Neural cell (in vitro differentiated cells): ENCODE data around the gene HSBP1L1.

ENCODE experiments used
- CTCF ChIP-seq: fragments of 450-650 bp; IDR thresholded peaks from 2 replicates; pipeline ENCODE4 v1.5.1; 2014; ENCODE audit warnings: antibody characterized with exemption, mild to moderate bottlenecking, moderate library complexity; ENCODE audit not compliant: poor library complexity, severe bottlenecking
- EP300 ChIP-seq: fragments of 450-650 bp; conservative IDR thresholded peaks from 2 replicates; pipeline ENCODE4 v1.6.1; 2014; ENCODE audit warnings: antibody characterized with exemption, mild to moderate bottlenecking, moderate library complexity; ENCODE audit not compliant: poor library complexity, severe bottlenecking
- EZH2 ChIP-seq: fragments of 200-600, 300-800 bp; shearing (Covaris generic), sonication (generic); IDR thresholded peaks from 2 replicates; pipeline ENCODE4 v1.6.1; 2014; ENCODE audit warnings: antibody characterized with exemption, low read length, borderline replicate concordance, mild to moderate bottlenecking; ENCODE audit not compliant: insufficient read depth, poor library complexity, severe bottlenecking
- MXI1 ChIP-seq: fragments of 450-650 bp; conservative IDR thresholded peaks from 2 replicates; pipeline ENCODE4 v1.6.1; 2014; ENCODE audit warnings: antibody characterized with exemption, mild to moderate bottlenecking; ENCODE audit not compliant: poor library complexity, severe bottlenecking
- RAD21 ChIP-seq: fragments of 450-650 bp; conservative IDR thresholded peaks from 2 replicates; pipeline ENCODE4 v1.6.1; 2014; ENCODE audit warnings: antibody characterized with exemption, mild to moderate bottlenecking, moderate library complexity
- REST ChIP-seq: IDR thresholded peaks from 2 replicates; pipeline ENCODE4 v1.6.1; 2012; ENCODE audit warnings: borderline replicate concordance
- TAF1 ChIP-seq: IDR thresholded peaks from 2 replicates; pipeline ENCODE4 v1.6.1; 2012; ENCODE audit warnings: low read depth

GRCh38 chr18:79935925-79936324, 28.5 kb upstream of the HSBP1L1 start:
- TF ChIP-seq CTCF (no peak), MXI1 (no peak), EP300 (no peak), TAF1 (no peak), REST (no peak), EZH2 (no peak), RAD21 (no peak)
